ENCODE measurements around the gene KDM2B.
"Not testable (repeated sequence)": the region's sequence is repeated elsewhere in the genome, so short reads cannot be mapped to it uniquely, and the experiment has no call there.

KDM2B gene

GRCh38 chr12:121584885-121585284 lies 4.1 kb upstream of the KDM2B start:
- DNase-seq (ENCODE audit: low read depth in 2 of 2, low spot score in 1 of 2) = not testable (repeated sequence)

GRCh38 chr12:121583334-121583661 lies 2.5 kb upstream of the KDM2B start:
- not testable (repeated sequence) for DNase-seq (ENCODE audit: low read depth in 2 of 2, low spot score in 1 of 2)

GRCh38 chr12:121582583-121583333 lies 1.9 kb upstream of the KDM2B start:
- no peak for DNase-seq (ENCODE audit: low read depth in 2 of 2, low spot score in 1 of 2)

- DNase-seq (ENCODE audit: low read depth in 2 of 2, low spot score in 1 of 2) = no peak
These were observed 1.0 kb upstream of the KDM2B start for GRCh38 chr12:121581686-121582429.

GRCh38 chr12:121579981-121580868 lies 598 bp downstream of the KDM2B start:
- DNase-seq (ENCODE audit: low read depth in 2 of 2, low spot score in 1 of 2) = peak; percentile 39 to 55

- no peak for DNase-seq (ENCODE audit: low read depth in 2 of 2, low spot score in 1 of 2)
These were observed 1.5 kb downstream of the KDM2B start for GRCh38 chr12:121579190-121579791.

- DNase-seq (ENCODE audit: low read depth in 2 of 2, low spot score in 1 of 2) = no peak
These were observed 2.3 kb downstream of the KDM2B start for GRCh38 chr12:121578230-121579189.

GRCh38 chr12:121577443-121578180 lies 3.2 kb downstream of the KDM2B start:
- no peak for DNase-seq (ENCODE audit: low read depth in 2 of 2, low spot score in 1 of 2)

- no peak for DNase-seq (ENCODE audit: low read depth in 2 of 2, low spot score in 1 of 2)
These were observed 3.9 kb downstream of the KDM2B start for GRCh38 chr12:121576851-121577391.

- no peak for DNase-seq (ENCODE audit: low read depth in 2 of 2, low spot score in 1 of 2)
These were observed 4.7 kb downstream of the KDM2B start for GRCh38 chr12:121575952-121576625.

GRCh38 chr12:121575051-121575450 lies 5.8 kb downstream of the KDM2B start:
- DNase-seq (ENCODE audit: low read depth in 2 of 2, low spot score in 1 of 2) = no peak

GRCh38 chr12:121574025-121574424 lies 6.8 kb downstream of the KDM2B start:
- no peak for DNase-seq (ENCODE audit: low read depth in 2 of 2, low spot score in 1 of 2)

- DNase-seq (ENCODE audit: low read depth in 2 of 2, low spot score in 1 of 2) = no peak
These were observed 8.9 kb downstream of the KDM2B start for GRCh38 chr12:121571920-121572319.

- DNase-seq (ENCODE audit: low read depth in 2 of 2, low spot score in 1 of 2) = no peak
These were observed 10.1 kb downstream of the KDM2B start for GRCh38 chr12:121570467-121571283.

- DNase-seq (ENCODE audit: low read depth in 2 of 2, low spot score in 1 of 2) = no peak
These were observed 11.7 kb downstream of the KDM2B start for GRCh38 chr12:121568971-121569751.

- no peak for DNase-seq (ENCODE audit: low read depth in 2 of 2, low spot score in 1 of 2)
These were observed 12.3 kb downstream of the KDM2B start for GRCh38 chr12:121568518-121568917.

GRCh38 chr12:121565076-121565475 lies 15.7 kb downstream of the KDM2B start:
- no peak for DNase-seq (ENCODE audit: low read depth in 2 of 2, low spot score in 1 of 2)

All from stimulated activated CD8-positive, alpha-beta memory T cell treated with anti-CD3 and anti-CD28 coated beads, Interleukin-4, amount 100 ng/mL, for 4 hours (primary cell).